Vagina (tissue), 2 donors: ENCODE measurements around the gene WDR7.

Source experiments
- CTCF ChIP-seq, 3 experiments: fragments of 450-650 bp in 2 of 3; fragments of 200-600 bp in 1 of 3; sonication (generic) in 1 of 3; IDR thresholded peaks; one replicate each; pipeline ENCODE4 v1.5.1; 2017 to 2019; ENCODE audit warnings: antibody characterized with exemption in 3 of 3, mild to moderate bottlenecking in 2 of 3, moderate library complexity in 2 of 3
- POLR2A ChIP-seq, 2 donors: fragments of 450-650 bp; IDR thresholded peaks; one replicate each; pipeline ENCODE4 v1.6.1; 2017; ENCODE audit warnings: antibody characterized with exemption in 2 of 2, mild to moderate bottlenecking in 2 of 2, moderate library complexity in 2 of 2

DNA sequence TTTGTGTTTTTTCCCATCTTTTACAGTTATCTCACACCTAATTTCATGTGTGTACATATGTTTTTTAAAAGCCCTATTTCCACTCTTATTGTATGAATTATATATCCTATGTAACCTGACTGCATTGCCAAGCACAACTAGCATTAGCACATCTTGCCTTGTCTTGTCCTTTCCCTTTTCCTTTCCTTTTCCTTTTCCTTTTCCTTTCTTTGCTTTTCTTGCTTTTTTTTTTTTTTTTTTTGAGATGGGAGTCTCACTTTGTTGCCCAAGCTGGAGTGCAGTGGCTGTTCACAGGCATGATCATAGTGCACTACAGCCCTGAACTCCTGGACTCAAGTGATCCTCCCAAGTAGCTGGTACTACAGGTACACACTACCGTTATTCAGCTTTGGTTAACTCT lies 323.0 kb downstream of the WDR7 start:
- TF ChIP-seq POLR2A (IDR thresholded peaks at IDR 0.05), result no peak
- no peak for TF ChIP-seq CTCF (IDR thresholded peaks at IDR 0.05)
